ENCODE data around the gene TPM4.
A peak's percentile ranks its signal among the peaks of the same experiment; 100 is the strongest.

TPM4 gene

GRCh38 chr19:16135430-16136127 lies 59.3 kb downstream of the TPM4 start:
- H3K4me1 ChIP-seq (ENCODE audit: control insufficient read depth, insufficient read depth, low read length), result peaks cover 5% of the 10 kb centered on the region; the same call in 1 of the 2 replicates
- H3K27me3 ChIP-seq (ENCODE audit: control insufficient read depth, insufficient read depth, low read length), result no peaks in the 10 kb centered on the region
- no peak overlapping the region for H3K27ac ChIP-seq (ENCODE audit: low read depth, low read length)
- no peak overlapping the region for H3K9ac ChIP-seq (ENCODE audit: low read length)
- H3K9me3 ChIP-seq (ENCODE audit: control insufficient read depth, insufficient read depth, low read depth, low read length), result no peaks in the 10 kb centered on the region
- H3K36me3 ChIP-seq (ENCODE audit: control insufficient read depth, insufficient read depth, low read length), result peaks cover 36% of the 10 kb centered on the region
- no peak overlapping the region for H3K4me3 ChIP-seq (ENCODE audit: low read depth, low read length)

GRCh38 chr19:16136185-16136999 lies 60.1 kb downstream of the TPM4 start:
- H3K9me3 ChIP-seq (ENCODE audit: control insufficient read depth, insufficient read depth, low read depth, low read length), result no peaks in the 10 kb centered on the region
- H3K9ac ChIP-seq (ENCODE audit: low read length), result no peak overlapping the region
- no peaks in the 10 kb centered on the region for H3K27me3 ChIP-seq (ENCODE audit: control insufficient read depth, insufficient read depth, low read length)
- no peak overlapping the region for H3K27ac ChIP-seq (ENCODE audit: low read depth, low read length)
- peaks cover 5% of the 10 kb centered on the region; the same call in 1 of the 2 replicates for H3K4me1 ChIP-seq (ENCODE audit: control insufficient read depth, insufficient read depth, low read length)
- no peak overlapping the region for H3K4me3 ChIP-seq (ENCODE audit: low read depth, low read length)
- H3K36me3 ChIP-seq (ENCODE audit: control insufficient read depth, insufficient read depth, low read length), result peaks cover 34% of the 10 kb centered on the region

GRCh38 chr19:16139752-16140151 lies 63.5 kb downstream of the TPM4 start:
- Histone ChIP-seq H3K9me3 (ENCODE audit: control insufficient read depth, insufficient read depth, low read depth, low read length) (no peaks in the 10 kb centered on the region), H3K9ac (ENCODE audit: low read length) (no peak overlapping the region), H3K27me3 (ENCODE audit: control insufficient read depth, insufficient read depth, low read length) (no peaks in the 10 kb centered on the region), H3K36me3 (ENCODE audit: control insufficient read depth, insufficient read depth, low read length) (peaks cover under 1% of the 10 kb centered on the region; the same call in 1 of the 2 replicates), H3K4me1 (ENCODE audit: control insufficient read depth, insufficient read depth, low read length) (peaks cover 14% of the 10 kb centered on the region), H3K27ac (ENCODE audit: low read depth, low read length) (no peak overlapping the region), H3K4me3 (ENCODE audit: low read depth, low read length) (no peak overlapping the region)

GRCh38 chr19:16141043-16141442 lies 64.7 kb downstream of the TPM4 start:
- no peaks in the 10 kb centered on the region for H3K36me3 ChIP-seq (ENCODE audit: control insufficient read depth, insufficient read depth, low read length)
- H3K9ac ChIP-seq (ENCODE audit: low read length), result no peak overlapping the region
- no peak overlapping the region for H3K4me3 ChIP-seq (ENCODE audit: low read depth, low read length)
- H3K27ac ChIP-seq (ENCODE audit: low read depth, low read length), result no peak overlapping the region
- no peaks in the 10 kb centered on the region for H3K9me3 ChIP-seq (ENCODE audit: control insufficient read depth, insufficient read depth, low read depth, low read length)
- H3K27me3 ChIP-seq (ENCODE audit: control insufficient read depth, insufficient read depth, low read length), result no peaks in the 10 kb centered on the region
- peaks cover 14% of the 10 kb centered on the region for H3K4me1 ChIP-seq (ENCODE audit: control insufficient read depth, insufficient read depth, low read length)

- Histone ChIP-seq H3K9me3 (ENCODE audit: control insufficient read depth, insufficient read depth, low read depth, low read length) (no peaks in the 10 kb centered on the region), H3K36me3 (ENCODE audit: control insufficient read depth, insufficient read depth, low read length) (no peaks in the 10 kb centered on the region), H3K9ac (ENCODE audit: low read length) (no peak overlapping the region), H3K4me3 (ENCODE audit: low read depth, low read length) (no peak overlapping the region), H3K27ac (ENCODE audit: low read depth, low read length) (no peak overlapping the region), H3K4me1 (ENCODE audit: control insufficient read depth, insufficient read depth, low read length) (peaks cover 10% of the 10 kb centered on the region), H3K27me3 (ENCODE audit: control insufficient read depth, insufficient read depth, low read length) (no peaks in the 10 kb centered on the region)
Observed at GRCh38 chr19:16142032-16142580, 65.8 kb downstream of the TPM4 start.

- H3K9ac ChIP-seq (ENCODE audit: low read length), result peak within 1 kb of the TSS; percentile 8
- H3K27ac ChIP-seq (ENCODE audit: low read depth, low read length), result peak within 1 kb of the TSS; percentile 7
- H3K4me3 ChIP-seq (ENCODE audit: low read depth, low read length), result 0 out of 2 replicates have a peak within 1 kb of the TSS, but pooled peaks have one; percentile 6
- H3K27me3 ChIP-seq (ENCODE audit: control insufficient read depth, insufficient read depth, low read length), result no peaks in the 10 kb centered on the region
- H3K9me3 ChIP-seq (ENCODE audit: control insufficient read depth, insufficient read depth, low read depth, low read length), result no peaks in the 10 kb centered on the region
- H3K36me3 ChIP-seq (ENCODE audit: control insufficient read depth, insufficient read depth, low read length), result no peaks in the 10 kb centered on the region
- peaks cover 10% of the 10 kb centered on the region for H3K4me1 ChIP-seq (ENCODE audit: control insufficient read depth, insufficient read depth, low read length)
Observed at GRCh38 chr19:16143399-16144215, 67.3 kb downstream of the TPM4 start, which contains the start of gene HSH2D. Gene HSH2D, plus strand, starts transcription at chr19:16143685. Its CDS starts 5,066 bp downstream, at chr19:16148751.

GRCh38 chr19:16144216-16144581 lies 67.9 kb downstream of the TPM4 start:
- H3K9me3 ChIP-seq (ENCODE audit: control insufficient read depth, insufficient read depth, low read depth, low read length), result no peaks in the 10 kb centered on the region
- H3K9ac ChIP-seq (ENCODE audit: low read length), result no peak overlapping the region
- H3K4me3 ChIP-seq (ENCODE audit: low read depth, low read length), result no peak overlapping the region
- H3K27me3 ChIP-seq (ENCODE audit: control insufficient read depth, insufficient read depth, low read length), result no peaks in the 10 kb centered on the region
- no peak overlapping the region for H3K27ac ChIP-seq (ENCODE audit: low read depth, low read length)
- no peaks in the 10 kb centered on the region for H3K36me3 ChIP-seq (ENCODE audit: control insufficient read depth, insufficient read depth, low read length)
- H3K4me1 ChIP-seq (ENCODE audit: control insufficient read depth, insufficient read depth, low read length), result peaks cover 10% of the 10 kb centered on the region

- Histone ChIP-seq H3K27me3 (ENCODE audit: control insufficient read depth, insufficient read depth, low read length) (no peaks in the 10 kb centered on the region), H3K9ac (ENCODE audit: low read length) (no peak overlapping the region)
Observed at GRCh38 chr19:16146112-16146511, 69.8 kb downstream of the TPM4 start.

GRCh38 chr19:16148443-16149229 lies 72.3 kb downstream of the TPM4 start:
- Histone ChIP-seq H3K27me3 (ENCODE audit: control insufficient read depth, insufficient read depth, low read length) (no peaks in the 10 kb centered on the region), H3K9me3 (ENCODE audit: control insufficient read depth, insufficient read depth, low read depth, low read length) (no peaks in the 10 kb centered on the region), H3K36me3 (ENCODE audit: control insufficient read depth, insufficient read depth, low read length) (no peaks in the 10 kb centered on the region), H3K27ac (ENCODE audit: low read depth, low read length) (no peak overlapping the region), H3K4me3 (ENCODE audit: low read depth, low read length) (no peak overlapping the region), H3K9ac (ENCODE audit: low read length) (no peak overlapping the region), H3K4me1 (ENCODE audit: control insufficient read depth, insufficient read depth, low read length) (peaks cover 5% of the 10 kb centered on the region; the same call in 1 of the 2 replicates)

More at GRCh38 chr19:16146112-16146511, 69.8 kb downstream of the TPM4 start:
- Histone ChIP-seq H3K9me3 (ENCODE audit: control insufficient read depth, insufficient read depth, low read depth, low read length) (no peaks in the 10 kb centered on the region), H3K4me3 (ENCODE audit: low read depth, low read length) (no peak overlapping the region), H3K4me1 (ENCODE audit: control insufficient read depth, insufficient read depth, low read length) (peaks cover 10% of the 10 kb centered on the region), H3K27ac (ENCODE audit: low read depth, low read length) (no peak overlapping the region), H3K36me3 (ENCODE audit: control insufficient read depth, insufficient read depth, low read length) (no peaks in the 10 kb centered on the region)
